Muscle layer of duodenum (tissue), 2 donors: ENCODE results near the gene DGCR2.

ENCODE experiments used
- H3K27ac ChIP-seq: one replicate; pipeline ENCODE4 v1.7.0; 2013; ENCODE audit warnings: mild to moderate bottlenecking, low read length
- H3K27me3 ChIP-seq: one replicate; pipeline ENCODE4 v1.7.0; 2013; ENCODE audit warnings: low read depth, mild to moderate bottlenecking, control low read depth, low read length
- H3K36me3 ChIP-seq, 2 donors: one replicate each; pipeline ENCODE4 v1.7.0; 2013; ENCODE audit warnings: low read length in 2 of 2, control low read depth in 1 of 2, mild to moderate bottlenecking in 1 of 2; ENCODE audit not compliant: insufficient read depth in 2 of 2, control insufficient read depth in 1 of 2
- H3K4me1 ChIP-seq, 2 donors: one replicate each; pipeline ENCODE4 v1.7.0; 2013; ENCODE audit warnings: low read length in 2 of 2, mild to moderate bottlenecking in 2 of 2, control low read depth in 1 of 2, moderate library complexity in 1 of 2; ENCODE audit not compliant: insufficient read depth in 2 of 2, control insufficient read depth in 1 of 2
- H3K4me3 ChIP-seq, 2 donors: one replicate each; pipeline ENCODE4 v1.7.0; 2013; ENCODE audit warnings: low read length in 2 of 2, low read depth in 1 of 2, mild to moderate bottlenecking in 1 of 2
- H3K9me3 ChIP-seq, 2 donors: one replicate each; pipeline ENCODE4 v1.7.0; 2013; ENCODE audit warnings: low read length in 2 of 2, control low read depth in 1 of 2, mild to moderate bottlenecking in 1 of 2; ENCODE audit not compliant: control insufficient read depth in 1 of 2
- donor health status: healthy.

The DGCR2 gene

DNA sequence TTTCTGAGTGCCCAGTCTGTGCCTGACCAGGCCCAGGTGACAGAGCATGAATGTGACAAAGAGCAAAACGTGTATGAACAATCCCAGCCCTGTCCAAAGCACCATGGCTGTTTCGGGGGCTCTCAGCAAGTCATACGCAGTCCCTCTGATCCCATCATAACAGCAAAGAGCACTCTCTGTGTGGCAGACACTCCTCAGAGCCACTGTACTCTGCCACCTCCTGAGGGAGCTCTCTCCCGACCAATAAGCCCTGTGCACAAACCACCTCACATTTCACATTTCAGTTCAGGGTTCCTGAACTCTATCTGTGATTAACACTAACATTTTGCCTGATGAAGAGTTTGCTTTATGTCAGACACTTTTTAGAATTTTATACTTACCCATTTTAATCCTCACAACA lies 6.6 kb downstream of the DGCR2 start:
- H3K9me3 ChIP-seq: no peaks in the 10 kb centered on the region
- no peak overlapping the region for H3K27ac ChIP-seq
- H3K4me3 ChIP-seq: no peak overlapping the region
- peaks cover 26 to 48% of the 10 kb centered on the region in 2 donors for H3K4me1 ChIP-seq
- H3K36me3 ChIP-seq: peaks cover 0 to 7% of the 10 kb centered on the region in 2 donors
- no peaks in the 10 kb centered on the region for H3K27me3 ChIP-seq

DNA sequence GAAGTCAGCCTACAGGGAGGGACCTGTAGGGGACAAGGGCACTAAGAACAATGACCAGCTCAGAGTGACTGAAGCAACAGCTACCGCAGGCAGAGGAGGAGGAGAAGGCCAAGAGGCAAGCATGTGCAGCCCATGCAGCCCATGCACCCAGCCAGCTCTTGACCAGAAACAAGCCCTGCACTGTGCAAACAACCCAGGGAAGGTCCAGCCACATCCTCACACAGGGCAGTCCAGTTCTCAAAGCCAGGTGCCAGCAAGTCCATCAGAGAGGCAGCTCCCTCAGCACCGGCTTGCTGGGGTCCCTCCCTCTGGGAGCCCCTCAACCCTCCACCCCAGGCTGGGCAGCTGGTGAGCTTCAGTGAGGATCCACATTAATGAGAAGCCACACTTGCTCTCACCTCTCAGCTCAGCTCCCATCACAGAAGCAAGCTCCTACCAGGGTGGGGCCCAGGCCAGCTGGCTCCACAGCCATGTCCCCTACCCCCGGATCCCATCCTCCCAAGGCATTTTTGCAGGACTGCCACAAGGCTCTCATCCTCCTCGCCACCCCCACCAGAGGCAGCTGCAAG lies 7.1 kb downstream of the DGCR2 start:
- Histone ChIP-seq H3K4me3 (no peak overlapping the region), H3K27me3 (no peaks in the 10 kb centered on the region), H3K36me3 (peaks cover 0 to 7% of the 10 kb centered on the region in 2 donors), H3K4me1 (peaks cover 21 to 44% of the 10 kb centered on the region in 2 donors), H3K9me3 (no peaks in the 10 kb centered on the region), H3K27ac (no peak overlapping the region)

DNA sequence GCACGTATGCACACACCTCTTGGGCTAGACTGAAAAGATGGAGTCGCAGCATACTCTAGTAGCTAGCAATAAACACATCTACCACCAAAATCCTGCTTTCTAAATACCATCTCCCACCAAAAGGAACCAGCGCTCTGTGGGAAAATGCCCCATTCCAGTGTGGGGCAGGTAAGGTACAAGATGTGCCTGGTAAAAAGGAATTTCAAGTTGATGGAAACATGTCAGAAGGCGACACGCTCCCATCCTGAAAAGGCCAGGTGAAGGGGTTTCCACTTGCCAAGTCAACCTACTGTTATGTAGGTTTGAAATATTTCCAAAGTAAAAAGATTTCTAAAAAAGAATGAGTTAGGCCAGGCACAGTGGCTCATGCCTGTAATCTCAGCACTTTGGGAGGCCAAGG lies 8.8 kb downstream of the DGCR2 start:
- Histone ChIP-seq H3K9me3 (no peaks in the 10 kb centered on the region), H3K27ac (no peak overlapping the region), H3K36me3 (peaks cover 0 to 1% of the 10 kb centered on the region in 2 donors), H3K4me1 (peaks cover 15 to 39% of the 10 kb centered on the region in 2 donors), H3K4me3 (no peak overlapping the region), H3K27me3 (no peaks in the 10 kb centered on the region)

DNA sequence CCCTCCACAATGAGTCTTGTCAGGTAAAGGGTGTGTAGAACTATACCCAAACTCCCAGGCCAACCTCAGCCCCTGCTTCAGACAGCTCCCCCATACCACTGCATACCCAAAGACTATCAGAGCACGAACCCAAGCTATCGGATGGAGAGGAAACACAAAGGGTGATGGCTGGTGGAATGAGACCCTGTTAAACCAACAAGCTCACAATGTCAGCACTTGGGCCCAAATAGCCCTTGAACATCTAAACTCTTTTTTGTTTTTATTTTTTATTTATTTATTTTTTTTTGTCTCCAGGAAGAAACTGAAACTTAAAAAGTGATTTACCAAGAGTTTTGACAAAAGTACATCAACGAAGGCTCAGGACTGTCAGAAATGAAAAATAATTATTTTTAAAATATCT lies 10.6 kb downstream of the DGCR2 start:
- Histone ChIP-seq H3K4me1 (peaks cover 11 to 40% of the 10 kb centered on the region in 2 donors), H3K27me3 (no peaks in the 10 kb centered on the region), H3K4me3 (no peak overlapping the region), H3K9me3 (no peaks in the 10 kb centered on the region), H3K27ac (no peak overlapping the region), H3K36me3 (no peaks in the 10 kb centered on the region)

DNA sequence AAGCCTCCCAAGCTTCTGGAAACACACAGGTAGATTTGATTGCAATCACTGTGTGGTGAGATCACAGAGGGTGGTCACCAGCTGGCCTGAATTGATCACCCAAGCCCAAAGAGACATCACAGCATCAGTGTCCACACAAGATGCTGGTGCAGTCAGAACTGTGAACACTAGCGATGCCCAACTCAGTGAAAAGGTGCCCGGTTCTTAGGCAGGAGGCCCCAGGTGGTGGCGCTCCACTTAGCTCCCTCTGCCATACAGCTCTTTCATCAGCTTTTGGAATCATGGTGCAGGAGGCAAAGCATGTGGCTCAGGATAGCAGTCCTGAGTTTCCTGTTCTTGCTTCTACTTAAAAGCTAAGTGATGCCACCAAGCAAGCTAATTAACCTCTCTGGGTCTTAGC lies 11.1 kb downstream of the DGCR2 start:
- no peak overlapping the region for H3K27ac ChIP-seq
- peaks cover 9 to 40% of the 10 kb centered on the region in 2 donors for H3K4me1 ChIP-seq
- no peak overlapping the region for H3K4me3 ChIP-seq
- no peaks in the 10 kb centered on the region for H3K9me3 ChIP-seq
- H3K36me3 ChIP-seq: no peaks in the 10 kb centered on the region
- no peaks in the 10 kb centered on the region for H3K27me3 ChIP-seq

DNA sequence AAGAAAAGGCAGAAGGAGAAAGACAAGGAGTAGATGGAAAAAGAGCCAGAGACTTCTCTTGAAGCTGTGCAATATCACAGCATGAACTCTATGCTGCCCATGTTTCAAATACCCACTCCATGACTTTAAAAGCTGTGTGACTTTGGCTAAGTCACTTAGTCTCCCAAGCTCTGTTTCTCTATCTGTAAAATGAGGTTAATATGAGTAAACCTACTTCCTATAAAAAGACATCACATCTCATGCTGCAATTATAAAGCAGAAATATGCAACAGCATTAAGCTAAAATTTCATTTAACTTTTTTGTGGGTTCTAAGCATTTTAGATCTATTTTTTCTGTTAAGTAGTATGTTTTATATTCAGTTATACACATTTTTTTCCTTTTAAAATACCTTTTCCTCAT lies 11.6 kb downstream of the DGCR2 start:
- Histone ChIP-seq H3K9me3 (no peaks in the 10 kb centered on the region), H3K4me1 (peaks cover 9 to 45% of the 10 kb centered on the region in 2 donors), H3K27me3 (no peaks in the 10 kb centered on the region), H3K36me3 (no peaks in the 10 kb centered on the region), H3K27ac (no peak overlapping the region), H3K4me3 (no peak overlapping the region)

DNA sequence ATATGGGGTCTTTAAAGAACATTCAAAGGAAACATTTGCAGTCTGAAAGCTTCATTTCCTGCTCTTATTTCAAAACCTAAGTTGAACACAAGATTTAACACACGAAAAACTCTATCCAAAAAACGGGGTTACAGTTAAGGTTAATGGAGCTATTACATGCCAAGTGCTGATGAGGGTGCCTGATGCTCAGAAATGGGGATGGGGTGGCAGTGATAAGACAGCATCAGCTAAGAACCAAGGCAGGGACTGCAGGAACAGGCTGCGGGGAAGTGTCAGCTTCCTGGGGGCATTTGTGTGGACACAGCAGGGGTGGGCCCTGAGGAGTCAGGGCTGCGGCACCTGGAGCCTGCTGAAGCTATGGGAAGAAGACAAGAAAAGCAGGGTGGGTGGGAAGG lies 12.2 kb downstream of the DGCR2 start:
- Histone ChIP-seq H3K4me3 (peak overlapping the region in 1 of 2 donors; percentile 18), H3K27ac (no peak overlapping the region), H3K4me1 (peaks cover 9 to 43% of the 10 kb centered on the region in 2 donors)

DNA sequence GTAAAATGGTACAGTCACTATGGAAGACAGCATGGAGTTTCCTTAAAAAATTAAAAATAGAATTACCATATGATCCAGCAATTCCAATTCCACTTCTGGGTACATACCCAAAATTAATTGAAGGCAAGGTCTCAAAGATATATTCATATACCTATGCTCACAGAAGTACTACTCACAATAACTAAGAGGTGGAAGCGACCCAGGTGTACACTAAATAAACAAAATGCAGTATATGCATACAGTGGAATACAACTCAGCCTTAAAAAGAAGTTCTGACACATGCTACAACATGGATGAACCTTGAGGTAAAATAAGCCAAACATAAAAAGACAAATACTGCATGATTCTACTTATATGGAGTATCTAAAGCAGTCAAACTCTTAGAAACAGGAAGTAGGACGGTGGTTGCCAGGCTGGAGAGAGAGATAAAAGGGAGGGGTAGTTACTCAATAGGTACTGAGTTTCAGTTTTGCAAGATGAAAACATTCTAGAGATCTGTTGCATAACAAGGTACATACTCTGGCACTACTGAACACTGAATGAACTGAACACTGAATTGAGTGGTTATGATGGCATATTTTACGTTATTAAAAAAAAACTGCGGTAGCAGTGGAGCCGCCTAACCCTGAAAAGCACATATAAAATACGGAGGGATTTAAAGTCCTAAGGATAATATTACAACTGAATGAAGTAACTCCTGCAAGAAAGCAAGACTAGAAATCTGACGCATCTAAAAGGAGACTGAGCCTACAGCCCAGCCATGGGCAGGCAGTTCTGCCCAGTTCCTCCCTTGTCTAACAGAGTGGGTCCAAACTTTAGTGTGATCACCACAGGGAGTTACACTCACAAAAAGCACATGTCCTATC lies 12.8 kb downstream of the DGCR2 start:
- Histone ChIP-seq H3K27me3 (no peaks in the 10 kb centered on the region), H3K27ac (no peak overlapping the region), H3K9me3 (no peaks in the 10 kb centered on the region), H3K36me3 (no peaks in the 10 kb centered on the region), H3K4me1 (peaks cover 9 to 45% of the 10 kb centered on the region in 2 donors), H3K4me3 (peak overlapping the region in 1 of 2 donors; percentile 18)

More for the DNA sequence above, 12.2 kb downstream of the DGCR2 start:
- no peaks in the 10 kb centered on the region for H3K9me3 ChIP-seq
- no peaks in the 10 kb centered on the region for H3K27me3 ChIP-seq
- no peaks in the 10 kb centered on the region for H3K36me3 ChIP-seq

DNA sequence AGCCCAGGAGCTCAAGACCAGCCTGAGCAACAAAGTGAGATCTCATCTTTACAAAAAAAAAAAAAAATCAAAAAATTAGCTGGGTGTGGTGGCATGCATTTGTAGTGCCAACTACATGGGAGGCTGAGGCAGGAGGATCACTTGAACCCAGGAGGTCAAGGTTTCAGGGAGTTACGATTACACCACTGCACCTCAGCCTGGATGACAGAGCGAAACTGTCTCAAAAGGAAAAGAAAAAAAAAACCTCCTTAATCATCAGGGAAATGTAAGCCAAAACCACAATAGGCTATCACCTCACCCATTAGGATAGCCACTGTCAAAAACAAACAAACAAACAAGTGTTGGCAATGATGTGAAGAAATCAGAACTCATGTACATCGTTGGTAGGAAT lies 13.4 kb downstream of the DGCR2 start:
- Histone ChIP-seq H3K9me3 (no peaks in the 10 kb centered on the region), H3K27me3 (no peaks in the 10 kb centered on the region), H3K36me3 (no peaks in the 10 kb centered on the region), H3K4me3 (no peak overlapping the region), H3K27ac (no peak overlapping the region), H3K4me1 (peaks cover 9 to 51% of the 10 kb centered on the region in 2 donors)

DNA sequence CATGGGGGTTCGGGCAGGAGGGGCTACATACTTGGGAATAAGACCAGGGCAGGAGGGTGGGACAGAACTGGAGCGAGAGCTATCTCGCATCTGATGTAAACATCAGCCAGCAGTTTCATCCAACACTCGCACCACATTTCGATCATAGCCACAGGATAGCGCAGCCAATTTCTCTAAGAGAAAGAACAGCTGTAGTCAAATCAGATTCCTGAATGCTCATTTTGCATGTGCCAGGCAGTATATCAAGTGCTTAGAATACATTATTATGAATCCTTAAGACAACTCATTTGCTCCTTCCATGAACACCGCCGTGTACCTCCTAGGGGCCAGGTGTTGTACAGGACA lies 14.5 kb downstream of the DGCR2 start:
- Histone ChIP-seq H3K27me3 (no peaks in the 10 kb centered on the region), H3K36me3 (no peaks in the 10 kb centered on the region), H3K4me1 (peaks cover 9 to 51% of the 10 kb centered on the region in 2 donors), H3K9me3 (no peaks in the 10 kb centered on the region), H3K27ac (no peak overlapping the region), H3K4me3 (no peak overlapping the region)

DNA sequence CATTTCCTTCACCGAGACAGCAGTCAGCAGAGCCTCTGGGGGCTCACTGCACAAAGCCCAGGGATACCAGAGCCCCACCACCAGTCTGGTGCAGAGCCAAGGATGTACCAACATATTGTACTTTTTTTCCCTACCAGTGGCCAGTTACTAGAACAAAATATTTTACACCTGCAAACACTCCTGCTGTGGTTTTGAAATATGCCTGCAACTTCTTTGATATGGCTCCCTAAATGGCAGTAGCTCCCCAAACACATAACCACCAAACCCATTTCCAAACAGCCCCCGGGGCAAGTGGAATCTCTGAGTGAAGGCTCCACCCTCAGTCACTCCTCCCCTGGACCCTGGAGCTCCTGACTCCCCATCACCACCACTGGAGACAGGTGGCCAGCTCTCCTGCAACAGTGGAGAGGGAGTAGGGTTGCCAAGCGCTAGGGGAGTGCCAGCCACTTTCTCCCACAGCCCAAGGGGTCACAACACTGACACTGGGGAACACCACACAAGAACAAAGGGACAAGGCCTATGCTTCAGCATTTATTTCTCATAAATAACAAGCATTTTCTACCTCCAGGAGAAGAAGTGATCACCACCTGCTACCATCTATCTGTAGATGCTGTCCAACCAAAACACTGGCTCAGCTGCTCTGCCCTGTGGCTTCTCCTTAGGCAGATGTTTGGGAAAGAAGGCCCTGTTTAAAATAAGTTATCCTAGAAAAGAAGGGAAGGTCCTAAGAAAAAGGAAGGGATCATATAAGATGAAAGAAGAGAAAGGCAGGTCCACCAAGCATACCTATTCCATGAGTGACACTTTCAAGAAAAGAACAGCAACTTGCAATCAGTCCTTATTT lies 15.1 kb downstream of the DGCR2 start:
- H3K9me3 ChIP-seq: no peaks in the 10 kb centered on the region
- peaks cover 9 to 51% of the 10 kb centered on the region in 2 donors for H3K4me1 ChIP-seq
- no peak overlapping the region for H3K4me3 ChIP-seq
- no peaks in the 10 kb centered on the region for H3K27me3 ChIP-seq
- no peak overlapping the region for H3K27ac ChIP-seq
- no peaks in the 10 kb centered on the region for H3K36me3 ChIP-seq
